HPDE6-E6E7 (cell line): ENCODE results near the gene DSN1.

Experiments
- DNase-seq: peaks from one replicate; pipeline ENCODE4 v3.0.0; 2011; ENCODE audit warnings: missing footprints; ENCODE audit errors: extremely low spot score

The DSN1 gene

GRCh38 chr20:36795691-36796090 lies 22.1 kb upstream of the DSN1 start:
- no peak for DNase-seq

DNA sequence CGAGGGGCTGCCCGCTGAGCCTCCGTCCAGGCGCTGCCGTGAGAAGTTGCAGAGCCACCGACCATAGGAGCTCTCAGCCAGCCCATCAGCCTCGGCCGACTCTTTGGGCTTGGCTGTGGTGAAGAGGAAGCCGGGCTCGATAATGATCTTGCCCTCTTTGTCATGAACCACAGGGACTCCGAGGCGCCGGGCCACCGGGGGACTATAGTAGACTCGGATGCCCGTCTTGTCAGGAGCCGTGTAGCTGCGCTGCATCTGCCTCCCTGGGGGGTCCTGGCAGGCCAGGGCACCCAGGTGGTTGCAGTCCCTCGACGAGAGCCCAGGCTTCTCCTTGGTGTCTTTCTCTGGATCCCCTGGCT lies 20.5 kb upstream of the DSN1 start:
- DNase-seq, result no peak

- DNase-seq, result no peak
Observed at GRCh38 chr20:36793294-36794115, 19.9 kb upstream of the DSN1 start.

- peak; percentile 79 for DNase-seq
Observed at GRCh38 chr20:36792422-36792821, 18.9 kb upstream of the DSN1 start.

- DNase-seq, result no peak
Observed at GRCh38 chr20:36791862-36792261, 18.3 kb upstream of the DSN1 start.

GRCh38 chr20:36786663-36787062 lies 13.1 kb upstream of the DSN1 start:
- no peak for DNase-seq

DNA sequence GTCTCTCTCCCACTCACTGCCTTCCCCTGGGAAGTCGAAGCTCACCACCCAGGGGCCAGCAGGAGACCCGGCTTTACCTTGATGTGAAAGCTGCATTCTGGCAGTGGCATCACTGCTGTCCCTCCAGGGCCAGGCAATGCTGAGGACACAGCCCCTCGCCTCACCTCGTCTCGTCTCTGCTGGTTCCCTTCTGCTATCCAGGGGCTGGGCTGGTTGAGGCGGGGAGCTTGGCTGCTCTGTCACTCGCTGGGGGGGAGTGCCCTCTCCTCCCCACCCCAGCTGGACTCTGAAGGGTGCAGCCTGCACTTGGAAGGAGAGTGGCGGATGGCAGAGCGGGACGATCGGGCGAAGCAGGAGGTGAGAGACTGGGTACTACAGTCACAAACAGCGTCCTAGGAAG lies 12.7 kb upstream of the DSN1 start:
- no peak for DNase-seq

- no peak for DNase-seq
Observed at GRCh38 chr20:36785308-36785707, 11.7 kb upstream of the DSN1 start.

DNA sequence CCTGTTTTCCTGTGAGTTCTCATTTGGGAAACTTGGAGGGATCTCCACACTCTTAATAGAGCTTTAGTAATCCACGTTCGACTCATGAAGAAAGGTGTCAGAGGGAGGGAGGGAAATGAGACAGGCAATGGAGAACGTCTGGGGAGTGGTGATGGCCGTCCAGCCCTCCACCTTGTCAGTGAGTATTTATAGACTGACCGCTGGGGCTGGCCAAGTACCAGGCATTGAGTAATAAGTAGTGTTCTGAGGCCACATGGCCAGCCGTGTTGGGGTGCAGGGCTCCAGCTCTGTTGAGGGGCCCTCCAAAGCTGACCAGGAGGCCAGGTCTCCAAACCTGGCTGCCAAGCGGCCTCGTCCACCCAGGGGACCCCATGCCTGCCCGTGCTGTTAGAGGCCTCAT lies 11.3 kb upstream of the DSN1 start:
- DNase-seq, result no peak

GRCh38 chr20:36784116-36784515 lies 10.6 kb upstream of the DSN1 start:
- no peak for DNase-seq

- no peak for DNase-seq
Observed at GRCh38 chr20:36779656-36780025, 6.1 kb upstream of the DSN1 start.

GRCh38 chr20:36778831-36779655 lies 5.5 kb upstream of the DSN1 start:
- DNase-seq, result no peak

GRCh38 chr20:36777576-36777975 lies 4.0 kb upstream of the DSN1 start:
- no peak for DNase-seq

DNA sequence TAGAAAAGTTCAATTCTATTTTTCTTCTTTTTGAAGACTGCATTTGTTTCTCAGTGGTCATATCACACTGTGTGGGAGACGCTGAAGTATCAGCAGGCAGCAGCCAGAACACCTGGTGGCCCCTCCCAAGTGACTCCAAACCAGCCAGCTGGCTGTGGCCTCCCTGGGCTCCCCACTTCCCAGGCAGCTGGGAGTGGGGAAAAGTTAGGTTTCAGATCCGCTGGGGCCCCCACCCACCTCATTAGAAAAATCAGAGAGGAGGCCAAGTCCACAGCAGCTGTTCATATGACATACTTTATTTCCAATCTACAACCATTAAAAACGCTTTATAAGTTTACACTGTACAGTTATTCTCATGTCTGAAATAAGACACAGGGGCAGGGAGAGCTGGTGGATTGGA lies 3.6 kb upstream of the DSN1 start:
- DNase-seq, result no peak

DNA sequence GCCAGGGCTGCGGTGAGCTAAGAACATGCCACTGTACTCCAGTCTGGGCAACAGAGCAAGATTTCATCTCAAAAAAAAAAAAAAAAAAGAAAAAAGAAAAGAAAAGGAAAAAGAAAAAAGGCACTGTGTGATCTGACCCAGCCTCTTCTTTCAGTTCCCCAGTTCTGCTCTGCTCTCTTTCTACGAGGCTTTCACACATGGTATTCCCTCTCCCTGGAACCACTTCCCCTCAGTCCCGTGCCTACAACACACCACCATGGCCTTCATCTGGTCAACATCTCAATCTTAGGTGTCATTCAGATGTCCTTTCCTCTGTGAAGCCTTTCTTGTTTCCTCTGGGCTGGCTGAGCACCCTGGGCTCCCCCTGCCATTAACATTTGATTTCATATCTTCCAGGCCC lies 2.3 kb upstream of the DSN1 start:
- DNase-seq, result no peak

GRCh38 chr20:36775196-36775595 lies 1.6 kb upstream of the DSN1 start:
- DNase-seq, result no peak

DNA sequence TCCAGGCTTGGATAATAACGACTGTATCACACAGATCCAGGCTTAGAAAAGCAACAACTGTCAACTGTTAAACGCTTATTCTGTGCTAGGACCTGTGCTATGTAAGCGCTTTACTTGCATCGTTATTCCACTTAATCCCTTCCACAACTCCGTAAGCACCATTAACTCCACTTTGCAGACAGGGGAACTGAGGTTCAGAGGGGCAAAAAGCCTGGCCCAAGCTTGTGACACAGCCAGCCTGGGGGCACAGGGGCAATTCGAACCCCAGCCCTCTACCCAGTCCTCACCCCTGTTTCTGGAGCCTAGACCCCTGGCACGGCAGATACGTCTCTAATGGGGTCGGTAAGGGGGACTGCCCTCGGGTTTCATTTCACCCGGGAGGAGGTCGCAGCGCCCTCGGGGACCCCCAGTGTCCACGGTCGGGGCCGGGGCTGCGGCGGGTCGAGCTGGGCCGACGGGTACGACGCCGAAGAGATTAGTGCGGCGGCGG lies 411 bp downstream of the DSN1 start:
- no peak for DNase-seq

- DNase-seq, result no peak
Observed at GRCh38 chr20:36770680-36771079, 2.9 kb downstream of the DSN1 start.

DNA sequence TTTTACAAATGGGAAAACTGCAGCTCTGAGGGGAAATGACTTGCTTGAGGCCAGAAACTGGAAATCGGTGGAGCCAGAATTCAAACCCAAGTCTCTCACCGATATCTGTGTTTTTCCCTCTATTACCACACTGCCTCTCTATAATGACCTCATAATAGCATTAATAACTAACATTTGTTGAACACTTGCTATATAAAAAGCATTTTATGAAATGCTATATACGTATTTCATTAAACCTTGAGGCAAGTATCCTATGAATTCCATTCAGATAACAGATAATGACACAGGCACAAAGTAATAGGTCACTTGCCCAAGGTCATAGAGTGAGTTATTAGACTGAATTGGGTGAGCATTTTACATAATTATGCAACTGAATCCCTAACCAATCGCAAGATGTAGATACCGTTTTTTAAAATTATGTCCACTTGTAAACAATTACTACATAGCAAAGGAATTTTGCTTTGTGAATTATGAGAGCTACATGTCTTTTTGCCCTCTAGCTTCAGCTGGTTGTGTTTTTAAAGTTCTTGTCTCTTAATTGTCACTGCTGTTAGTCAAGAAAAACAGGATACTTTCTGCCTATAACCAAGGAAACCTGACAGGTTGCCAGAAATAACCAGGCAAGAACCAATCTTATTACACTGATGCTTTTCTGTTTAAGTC lies 4.7 kb downstream of the DSN1 start:
- no peak for DNase-seq

GRCh38 chr20:36761125-36761524 lies 12.4 kb downstream of the DSN1 start:
- DNase-seq, result no peak

DNA sequence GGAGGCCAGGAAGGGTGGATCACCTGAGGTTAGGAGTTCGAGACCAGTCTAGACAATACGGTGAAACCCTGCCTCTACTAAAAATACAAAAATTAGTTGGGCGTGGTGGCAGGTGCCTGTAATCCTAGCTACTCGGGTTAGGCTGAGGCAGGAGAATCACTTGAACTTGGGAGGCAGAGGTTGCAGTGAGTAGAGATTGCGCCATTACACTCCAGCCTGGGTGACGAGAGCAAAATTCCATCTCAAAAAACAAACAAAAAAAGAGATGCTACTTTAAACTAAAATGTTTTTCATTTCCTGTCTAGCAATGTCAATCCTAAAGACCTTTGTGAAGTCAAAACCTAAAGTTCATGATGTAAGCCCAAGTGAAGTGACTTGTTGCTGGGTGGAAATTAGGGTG lies 12.9 kb downstream of the DSN1 start:
- DNase-seq, result no peak

DNA sequence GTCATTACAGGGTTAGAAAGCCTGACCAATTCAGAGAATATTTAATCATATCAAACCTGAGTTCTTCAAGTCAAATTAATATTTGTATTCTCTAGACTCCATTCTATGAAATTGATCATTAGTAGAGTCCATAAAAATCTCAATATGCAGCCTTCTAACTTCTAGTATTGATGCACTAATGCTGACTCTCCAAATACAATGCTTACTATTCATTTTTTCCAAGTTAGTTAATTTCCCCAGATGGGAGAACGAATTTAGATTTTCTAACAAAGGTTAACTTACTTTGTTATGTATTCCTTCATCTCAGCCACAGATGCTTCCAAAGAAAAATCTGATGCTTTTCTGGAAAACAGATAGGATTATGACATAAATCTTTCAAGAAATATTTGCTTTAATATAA lies 15.3 kb downstream of the DSN1 start:
- DNase-seq, result no peak

- DNase-seq, result no peak
Observed at GRCh38 chr20:36756496-36756895, 17.1 kb downstream of the DSN1 start.
